Activated CD4-positive, alpha-beta T cell treated with anti-CD3 and anti-CD28 coated beads for 48 hours (primary cell): ENCODE data around the gene CDY1B.
"Not testable (repeated sequence)": the region's sequence is repeated elsewhere in the genome, so short reads cannot be mapped to it uniquely, and the experiment has no call there.

Experiments used
- DNase-seq: peaks from one replicate; pipeline ENCODE4 v3.0.0-alpha.2; 2020

The CDY1B gene, protein sequence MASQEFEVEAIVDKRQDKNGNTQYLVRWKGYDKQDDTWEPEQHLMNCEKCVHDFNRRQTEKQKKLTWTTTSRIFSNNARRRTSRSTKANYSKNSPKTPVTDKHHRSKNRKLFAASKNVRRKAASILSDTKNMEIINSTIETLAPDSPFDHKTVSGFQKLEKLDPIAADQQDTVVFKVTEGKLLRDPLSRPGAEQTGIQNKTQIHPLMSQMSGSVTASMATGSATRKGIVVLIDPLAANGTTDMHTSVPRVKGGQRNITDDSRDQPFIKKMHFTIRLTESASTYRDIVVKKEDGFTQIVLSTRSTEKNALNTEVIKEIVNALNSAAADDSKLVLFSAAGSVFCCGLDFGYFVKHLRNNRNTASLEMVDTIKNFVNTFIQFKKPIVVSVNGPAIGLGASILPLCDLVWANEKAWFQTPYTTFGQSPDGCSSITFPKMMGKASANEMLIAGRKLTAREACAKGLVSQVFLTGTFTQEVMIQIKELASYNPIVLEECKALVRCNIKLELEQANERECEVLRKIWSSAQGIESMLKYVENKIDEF

DNA sequence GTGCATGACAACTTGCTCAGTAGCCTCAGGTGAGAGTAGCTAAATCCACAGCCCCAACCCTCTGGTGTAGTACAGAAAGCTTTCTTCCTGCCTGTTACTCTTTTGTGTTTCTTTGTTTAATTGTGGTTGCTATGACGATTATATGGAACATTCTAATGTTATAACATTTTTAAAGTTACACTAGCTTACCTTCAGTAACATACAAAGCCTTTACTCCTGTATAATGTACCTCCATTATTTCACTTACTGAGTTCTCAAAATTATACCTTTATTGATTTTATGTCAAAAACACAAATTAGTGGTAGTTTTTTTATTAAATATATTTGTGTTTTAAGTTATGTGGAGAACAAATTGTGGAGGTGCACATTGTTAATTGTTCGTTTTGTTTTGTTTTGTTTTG, at the start of gene CDY1B:
Gene CDY1B, minus strand, starts transcription at position 101 of the 400 bp plus-strand sequence. CDS start 331 bp downstream, outside the sequence.
- DNase-seq: not testable (repeated sequence)

DNA sequence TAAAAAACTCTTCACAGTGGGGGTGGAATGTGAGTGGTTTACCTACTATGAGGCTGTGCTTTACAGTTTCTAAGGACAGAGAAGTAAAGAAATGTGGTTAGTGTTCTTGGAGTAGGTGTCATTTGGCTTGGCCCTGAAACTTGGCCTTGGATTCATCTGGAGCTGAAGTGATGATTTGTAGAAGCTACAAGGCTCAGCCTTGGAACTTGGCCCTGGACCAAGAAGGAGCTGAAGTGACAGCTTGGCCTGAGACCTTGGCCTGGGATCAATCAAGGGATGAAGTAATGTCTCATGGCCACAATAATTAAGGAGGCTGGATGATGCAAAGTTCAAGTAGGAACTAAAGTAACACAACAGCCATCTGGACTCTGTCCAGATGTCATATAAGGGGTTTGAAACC, 1.7 kb upstream of the CDY1B start:
- DNase-seq: not testable (repeated sequence)

DNA sequence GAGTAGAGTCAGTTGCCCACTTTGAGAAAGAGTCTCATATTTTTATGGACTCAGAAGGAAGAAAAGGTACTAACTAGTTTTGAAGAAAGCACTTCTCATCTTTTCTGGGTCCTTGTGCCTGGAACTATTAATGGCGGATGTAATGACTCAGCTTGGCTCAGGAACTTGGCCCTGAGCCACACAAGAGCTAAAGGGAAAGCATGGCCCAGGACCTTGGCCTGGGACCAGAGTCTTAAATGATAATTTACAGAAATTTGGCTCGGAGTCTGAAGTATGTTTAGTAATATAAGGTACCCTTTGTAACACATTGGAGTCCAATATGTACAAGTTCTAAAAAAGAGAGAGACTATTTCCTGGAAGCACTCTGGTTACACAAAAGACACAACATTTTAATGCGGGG, 4.6 kb downstream of the CDY1B start:
- not testable (repeated sequence) for DNase-seq

DNA sequence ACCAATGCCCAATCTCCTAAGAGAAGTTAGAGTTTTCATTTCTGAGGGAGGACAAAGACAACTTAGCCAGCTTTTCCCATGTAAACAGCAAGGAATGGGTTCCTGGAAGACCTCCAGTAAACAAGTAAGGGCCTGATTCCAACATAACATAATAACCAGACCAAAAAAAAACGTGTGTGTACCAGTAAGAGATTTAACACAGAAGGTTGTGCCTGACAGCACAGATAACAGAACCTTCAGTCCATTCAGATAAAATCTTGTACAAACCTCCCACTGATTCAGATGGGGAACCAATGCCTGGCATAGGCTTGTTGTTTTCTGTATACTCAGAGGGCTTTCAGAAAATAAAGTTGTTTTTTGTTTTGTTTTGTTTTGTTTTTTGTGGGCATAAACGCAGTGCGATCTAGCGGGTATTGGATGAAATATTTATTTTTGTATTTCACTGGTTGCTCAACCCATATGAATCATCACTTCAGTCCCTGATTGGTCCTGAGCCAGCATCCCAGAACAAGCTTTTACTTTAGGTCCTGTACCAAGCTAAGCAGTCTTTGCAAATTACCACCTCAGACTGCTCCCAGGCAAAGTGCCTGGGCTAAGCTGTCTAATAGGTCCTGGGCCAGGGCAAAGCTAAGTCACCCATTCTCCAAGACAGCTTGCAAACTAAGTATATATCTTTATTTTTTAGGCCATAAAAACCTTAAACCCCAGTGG, 8.7 kb downstream of the CDY1B start:
- not testable (repeated sequence) for DNase-seq

DNA sequence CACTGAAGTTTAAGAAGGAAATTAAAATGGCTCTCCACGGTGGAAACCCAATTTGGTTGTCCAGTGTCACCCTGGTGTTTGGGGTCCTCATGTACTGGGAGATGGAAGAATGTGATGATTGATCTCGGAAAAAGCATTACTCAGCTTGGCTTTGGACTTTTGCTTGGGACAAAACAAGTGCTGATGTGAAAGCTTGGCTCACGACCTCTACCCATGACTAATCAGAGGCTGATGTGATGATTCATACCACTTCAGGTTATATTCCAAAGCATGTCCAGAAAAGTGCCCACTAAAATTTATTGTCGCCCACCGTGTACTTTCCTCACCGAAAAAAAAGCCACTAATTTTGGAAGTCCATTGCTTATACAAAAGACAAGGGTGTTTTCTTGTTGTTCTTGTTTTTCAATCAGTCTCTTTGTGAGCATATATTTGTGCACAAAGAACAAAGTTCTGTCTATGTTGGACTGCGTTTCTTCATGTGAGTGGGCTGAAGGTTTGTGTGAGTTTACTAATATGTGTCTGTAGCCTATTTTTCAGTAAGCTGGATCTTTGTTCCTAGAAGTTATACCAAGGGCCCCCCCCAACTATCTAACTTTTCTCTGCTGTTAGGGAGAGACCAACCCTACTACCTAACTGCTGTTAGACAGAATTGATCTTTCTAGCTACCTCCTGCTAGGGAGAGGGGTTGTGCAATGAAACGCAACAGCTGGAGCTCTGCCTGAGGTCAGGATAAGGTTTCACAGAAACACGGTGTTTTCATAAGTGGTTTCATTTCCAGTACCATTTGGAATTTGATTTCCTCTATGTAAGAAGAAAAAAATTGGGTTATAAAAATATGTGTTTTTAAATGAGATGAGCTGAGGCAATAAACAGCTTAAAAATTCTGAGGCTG, 21.4 kb downstream of the CDY1B start:
- DNase-seq: not testable (repeated sequence)
